ENCODE results near the gene ABL1.
"Not testable (repeated sequence)": the region's sequence is repeated elsewhere in the genome, so short reads cannot be mapped to it uniquely, and the experiment has no call there.

The ABL1 gene

GRCh38 chr9:130825351-130825651, 9.8 kb upstream of the ABL1 start:
- DNase-seq (ENCODE audit: low spot score) = no peak

GRCh38 chr9:130825809-130826208, 9.2 kb upstream of the ABL1 start:
- DNase-seq (ENCODE audit: low spot score) = no peak

GRCh38 chr9:130829762-130830161, 5.3 kb upstream of the ABL1 start:
- no peak for DNase-seq (ENCODE audit: low spot score)

GRCh38 chr9:130830231-130830760, 4.8 kb upstream of the ABL1 start:
- no peak for DNase-seq (ENCODE audit: low spot score)

- DNase-seq (ENCODE audit: low spot score) = no peak
Observed at GRCh38 chr9:130831077-130831476, 4.0 kb upstream of the ABL1 start.

- DNase-seq (ENCODE audit: low spot score) = no peak
Observed at GRCh38 chr9:130833031-130833990, 1.7 kb upstream of the ABL1 start.

- no peak for DNase-seq (ENCODE audit: low spot score)
Observed at GRCh38 chr9:130835441-130836298, 616 bp downstream of the ABL1 start.

- no peak for DNase-seq (ENCODE audit: low spot score)
Observed at GRCh38 chr9:130837002-130837511, 2.0 kb downstream of the ABL1 start.

GRCh38 chr9:130837643-130838042, 2.6 kb downstream of the ABL1 start:
- DNase-seq (ENCODE audit: low spot score) = no peak

GRCh38 chr9:130839132-130840111, 4.4 kb downstream of the ABL1 start:
- no peak for DNase-seq (ENCODE audit: low spot score)

GRCh38 chr9:130842545-130842944, 7.5 kb downstream of the ABL1 start:
- DNase-seq (ENCODE audit: low spot score) = no peak

- DNase-seq (ENCODE audit: low spot score) = no peak
Observed at GRCh38 chr9:130843049-130843908, 8.2 kb downstream of the ABL1 start.

- DNase-seq (ENCODE audit: low spot score) = no peak
Observed at GRCh38 chr9:130844044-130844451, 9.0 kb downstream of the ABL1 start.

GRCh38 chr9:130845254-130845653, 10.2 kb downstream of the ABL1 start:
- no peak for DNase-seq (ENCODE audit: low spot score)

GRCh38 chr9:130845901-130846481, 10.9 kb downstream of the ABL1 start:
- no peak for DNase-seq (ENCODE audit: low spot score)

GRCh38 chr9:130846487-130847305, 11.6 kb downstream of the ABL1 start:
- no peak for DNase-seq (ENCODE audit: low spot score)

GRCh38 chr9:130847306-130848217, 12.5 kb downstream of the ABL1 start:
- DNase-seq (ENCODE audit: low spot score) = peak; percentile 84

GRCh38 chr9:130848514-130848913, 13.5 kb downstream of the ABL1 start:
- not testable (repeated sequence) for DNase-seq (ENCODE audit: low spot score)
